Brain microvascular endothelial cell (primary cell): ENCODE results near the gene HTR4.

ENCODE experiments used
- DNase-seq: peaks from one replicate; pipeline ENCODE4 v3.0.0-alpha.2; 2020
- H3K27ac ChIP-seq: fragments of 250-450 bp; sonication (Bioruptor Pico); 2 replicates; pipeline ENCODE4 v1.5.1; 2020; ENCODE audit warnings: mild to moderate bottlenecking, moderate library complexity
- H3K27me3 ChIP-seq: fragments of 250-450 bp; sonication (Bioruptor Pico); replicated peaks from 2 replicates; pipeline ENCODE4 v1.5.1; 2020; ENCODE audit warnings: mild to moderate bottlenecking
- H3K36me3 ChIP-seq: fragments of 250-450 bp; sonication (Bioruptor Pico); replicated peaks from 2 replicates; pipeline ENCODE4 v1.5.1; 2020; ENCODE audit warnings: mild to moderate bottlenecking
- H3K4me3 ChIP-seq: 2 replicates; pipeline ENCODE4 v1.5.1; 2011; ENCODE audit warnings: low read depth, mild to moderate bottlenecking, control low read depth, low read length, moderate library complexity
- in situ Hi-C: cut with HindIII; loops from 2 replicates; pipeline ENCODE4 v1.10.0; 2017; ENCODE audit warnings: low sequenced_read_pairs, low pct_ligation_motif_present
- TF ChIP-seq, protein P1 (sequence below): IDR thresholded peaks from 2 replicates; pipeline ENCODE4 v1.5.1; 2011; ENCODE audit warnings: low read depth, mild to moderate bottlenecking, moderate library complexity, low read length, control low read depth, inconsistent platforms; ENCODE audit errors: missing control alignments

Gene HTR4

GRCh38 chr5:148515460-148515859 lies 138.9 kb downstream of the HTR4 start:
- TF ChIP-seq, protein P1, sequence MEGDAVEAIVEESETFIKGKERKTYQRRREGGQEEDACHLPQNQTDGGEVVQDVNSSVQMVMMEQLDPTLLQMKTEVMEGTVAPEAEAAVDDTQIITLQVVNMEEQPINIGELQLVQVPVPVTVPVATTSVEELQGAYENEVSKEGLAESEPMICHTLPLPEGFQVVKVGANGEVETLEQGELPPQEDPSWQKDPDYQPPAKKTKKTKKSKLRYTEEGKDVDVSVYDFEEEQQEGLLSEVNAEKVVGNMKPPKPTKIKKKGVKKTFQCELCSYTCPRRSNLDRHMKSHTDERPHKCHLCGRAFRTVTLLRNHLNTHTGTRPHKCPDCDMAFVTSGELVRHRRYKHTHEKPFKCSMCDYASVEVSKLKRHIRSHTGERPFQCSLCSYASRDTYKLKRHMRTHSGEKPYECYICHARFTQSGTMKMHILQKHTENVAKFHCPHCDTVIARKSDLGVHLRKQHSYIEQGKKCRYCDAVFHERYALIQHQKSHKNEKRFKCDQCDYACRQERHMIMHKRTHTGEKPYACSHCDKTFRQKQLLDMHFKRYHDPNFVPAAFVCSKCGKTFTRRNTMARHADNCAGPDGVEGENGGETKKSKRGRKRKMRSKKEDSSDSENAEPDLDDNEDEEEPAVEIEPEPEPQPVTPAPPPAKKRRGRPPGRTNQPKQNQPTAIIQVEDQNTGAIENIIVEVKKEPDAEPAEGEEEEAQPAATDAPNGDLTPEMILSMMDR = no peak
- no peak for DNase-seq
- in situ Hi-C loops = no loop called here
- Histone ChIP-seq H3K27me3 (no peaks in the 10 kb centered on the region), H3K27ac (no peak overlapping the region), H3K36me3 (no peaks in the 10 kb centered on the region), H3K4me3 (no peak overlapping the region)

- TF ChIP-seq, protein P1 = no peak
- in situ Hi-C loops = no loop called here
- H3K4me3 ChIP-seq = no peak overlapping the region
Measured at GRCh38 chr5:148514344-148514743, 140.0 kb downstream of the HTR4 start.

DNA sequence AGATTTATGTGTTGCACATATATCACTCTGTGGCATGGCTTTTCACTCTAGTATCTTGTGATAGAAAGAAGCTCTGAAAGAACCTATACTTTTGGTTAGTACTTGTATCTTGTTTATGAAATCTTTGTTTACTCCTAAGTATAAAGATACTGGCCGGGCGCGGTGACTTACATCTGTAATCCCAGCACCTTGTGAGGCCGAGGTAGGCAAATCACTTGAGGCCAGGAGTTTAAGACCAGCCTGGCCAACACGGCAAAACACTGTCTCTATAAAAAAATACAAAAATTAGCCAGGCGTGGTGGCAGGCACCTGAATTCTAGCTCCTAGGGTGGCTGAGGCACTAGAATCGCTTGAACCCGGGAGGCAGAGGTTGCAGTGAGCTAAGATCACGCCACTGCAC lies 141.8 kb downstream of the HTR4 start:
- TF ChIP-seq, protein P1 = no peak
- DNase-seq = no peak
- in situ Hi-C loops = no loop called here

More at GRCh38 chr5:148514344-148514743, 140.0 kb downstream of the HTR4 start:
- Histone ChIP-seq H3K27me3 (no peaks in the 10 kb centered on the region), H3K27ac (no peak overlapping the region), H3K36me3 (no peaks in the 10 kb centered on the region)
- no peak for DNase-seq

DNA sequence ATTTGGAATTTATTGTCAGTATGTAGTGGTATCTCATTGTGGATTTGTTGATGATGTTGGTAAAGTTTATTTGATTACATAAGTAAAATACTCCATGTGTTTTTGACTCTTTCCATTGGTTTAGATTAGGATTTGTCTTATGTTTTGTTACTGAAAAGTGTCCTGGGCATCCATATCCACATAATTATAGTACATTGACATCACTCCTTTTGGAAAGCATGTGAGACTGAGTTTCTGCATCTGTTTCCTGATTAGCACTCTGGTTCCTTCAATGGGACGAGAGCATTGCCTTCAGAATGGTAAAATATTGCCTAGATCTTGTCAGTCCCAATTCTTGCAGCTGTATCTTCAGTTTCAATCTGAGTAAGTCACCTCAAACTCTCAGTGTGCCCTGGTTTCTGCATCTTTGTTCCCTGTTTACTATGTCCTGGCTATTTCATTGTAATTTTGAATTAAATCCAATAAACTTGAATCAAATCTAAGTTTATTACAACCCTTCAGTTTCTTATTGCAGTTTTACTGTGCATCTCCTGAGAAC lies 142.4 kb downstream of the HTR4 start:
- no peak overlapping the region for H3K27ac ChIP-seq
- in situ Hi-C loops = no loop called here
- no peak for DNase-seq
- H3K27me3 ChIP-seq = no peaks in the 10 kb centered on the region
- TF ChIP-seq, protein P1 = no peak
- H3K4me3 ChIP-seq = no peak overlapping the region
- H3K36me3 ChIP-seq = no peaks in the 10 kb centered on the region

More for the DNA sequence above, 141.8 kb downstream of the HTR4 start:
- no peaks in the 10 kb centered on the region for H3K27me3 ChIP-seq
- no peaks in the 10 kb centered on the region for H3K36me3 ChIP-seq
- no peak overlapping the region for H3K4me3 ChIP-seq
- no peak overlapping the region for H3K27ac ChIP-seq

- Histone ChIP-seq H3K27ac (no peak overlapping the region), H3K36me3 (no peaks in the 10 kb centered on the region), H3K4me3 (no peak overlapping the region), H3K27me3 (no peaks in the 10 kb centered on the region)
- TF ChIP-seq, protein P1 = no peak
- no peak for DNase-seq
- in situ Hi-C loops = no loop called here
Measured at GRCh38 chr5:148509893-148510292, 144.4 kb downstream of the HTR4 start.

GRCh38 chr5:148507648-148508047 lies 146.7 kb downstream of the HTR4 start:
- H3K4me3 ChIP-seq = no peak overlapping the region
- TF ChIP-seq, protein P1 = no peak
- in situ Hi-C loops = no loop called here
- no peak for DNase-seq
- no peak overlapping the region for H3K27ac ChIP-seq
- H3K27me3 ChIP-seq = no peaks in the 10 kb centered on the region
- H3K36me3 ChIP-seq = no peaks in the 10 kb centered on the region
